D721Med (cell line): ENCODE measurements around the gene MBD3L2.

Experiments used
- DNase-seq: peaks from one replicate; pipeline ENCODE4 v3.0.0; 2011; ENCODE audit warnings: low spot score; ENCODE audit not compliant: insufficient read length
- FAIRE-seq: peaks from 2 replicates; lab custom pipeline; 2011; peaks lifted over from hg19 to GRCh38; lab: Jason Lieb, UNC
- TF ChIP-seq, protein P1 (sequence below): IDR thresholded peaks from 2 replicates; pipeline ENCODE4 v1.5.1; 2012; ENCODE audit warnings: mild to moderate bottlenecking, control low read depth; ENCODE audit not compliant: insufficient read depth; ENCODE audit errors: missing control alignments

MBD3L2 gene

DNA sequence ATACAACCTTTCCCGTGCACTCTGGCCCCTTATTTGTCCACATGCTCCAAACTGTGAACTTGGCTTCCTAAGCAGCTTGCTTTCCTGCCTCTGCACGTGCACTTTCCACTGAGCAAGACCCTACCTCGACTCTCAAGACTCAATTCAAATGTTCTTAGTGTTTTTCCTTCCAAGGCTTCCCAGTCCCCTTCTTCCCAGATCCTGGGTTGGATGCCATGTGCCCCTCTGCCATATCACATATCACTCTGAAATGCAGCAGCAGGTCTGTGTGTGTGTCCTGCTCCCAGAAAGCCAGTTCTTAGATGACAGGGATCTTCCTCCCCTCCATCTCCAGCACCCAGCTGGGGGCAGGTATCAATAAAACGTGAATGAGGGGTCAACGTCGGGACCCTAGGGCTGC, 23.4 kb downstream of the MBD3L2 start:
- no peak for DNase-seq
- TF ChIP-seq, protein P1, sequence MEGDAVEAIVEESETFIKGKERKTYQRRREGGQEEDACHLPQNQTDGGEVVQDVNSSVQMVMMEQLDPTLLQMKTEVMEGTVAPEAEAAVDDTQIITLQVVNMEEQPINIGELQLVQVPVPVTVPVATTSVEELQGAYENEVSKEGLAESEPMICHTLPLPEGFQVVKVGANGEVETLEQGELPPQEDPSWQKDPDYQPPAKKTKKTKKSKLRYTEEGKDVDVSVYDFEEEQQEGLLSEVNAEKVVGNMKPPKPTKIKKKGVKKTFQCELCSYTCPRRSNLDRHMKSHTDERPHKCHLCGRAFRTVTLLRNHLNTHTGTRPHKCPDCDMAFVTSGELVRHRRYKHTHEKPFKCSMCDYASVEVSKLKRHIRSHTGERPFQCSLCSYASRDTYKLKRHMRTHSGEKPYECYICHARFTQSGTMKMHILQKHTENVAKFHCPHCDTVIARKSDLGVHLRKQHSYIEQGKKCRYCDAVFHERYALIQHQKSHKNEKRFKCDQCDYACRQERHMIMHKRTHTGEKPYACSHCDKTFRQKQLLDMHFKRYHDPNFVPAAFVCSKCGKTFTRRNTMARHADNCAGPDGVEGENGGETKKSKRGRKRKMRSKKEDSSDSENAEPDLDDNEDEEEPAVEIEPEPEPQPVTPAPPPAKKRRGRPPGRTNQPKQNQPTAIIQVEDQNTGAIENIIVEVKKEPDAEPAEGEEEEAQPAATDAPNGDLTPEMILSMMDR: no peak
- FAIRE-seq: no peak

DNA sequence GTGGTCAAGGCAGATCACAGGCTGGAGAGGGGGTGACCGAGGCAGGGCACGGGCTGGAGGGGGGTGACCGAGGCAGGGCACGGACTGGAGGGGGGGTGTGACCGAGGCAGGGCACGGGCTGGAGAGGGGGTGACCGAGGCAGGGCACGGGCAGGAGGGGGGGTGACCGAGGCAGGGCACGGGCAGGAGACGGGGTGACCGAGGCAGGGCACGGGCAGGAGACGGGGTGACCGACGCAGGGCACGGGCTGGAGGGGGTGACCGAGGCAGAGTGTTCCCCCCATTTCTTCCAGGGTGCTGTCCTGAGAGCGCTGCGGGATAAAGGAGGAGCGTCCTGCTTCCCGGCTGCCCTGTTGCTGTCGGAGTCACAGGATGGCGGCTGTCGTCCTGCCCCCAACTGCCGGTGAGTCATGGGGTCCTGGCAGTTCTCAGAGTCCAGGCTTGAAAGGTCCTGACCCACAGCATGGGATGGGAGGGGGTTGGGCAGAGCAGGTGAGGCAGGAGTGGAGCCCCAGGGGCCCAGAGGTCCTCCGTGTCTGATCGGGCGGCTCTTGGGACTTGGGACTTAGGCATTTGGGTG, 25.7 kb downstream of the MBD3L2 start:
- no peak for FAIRE-seq
- no peak for DNase-seq
- TF ChIP-seq, protein P1: no peak

DNA sequence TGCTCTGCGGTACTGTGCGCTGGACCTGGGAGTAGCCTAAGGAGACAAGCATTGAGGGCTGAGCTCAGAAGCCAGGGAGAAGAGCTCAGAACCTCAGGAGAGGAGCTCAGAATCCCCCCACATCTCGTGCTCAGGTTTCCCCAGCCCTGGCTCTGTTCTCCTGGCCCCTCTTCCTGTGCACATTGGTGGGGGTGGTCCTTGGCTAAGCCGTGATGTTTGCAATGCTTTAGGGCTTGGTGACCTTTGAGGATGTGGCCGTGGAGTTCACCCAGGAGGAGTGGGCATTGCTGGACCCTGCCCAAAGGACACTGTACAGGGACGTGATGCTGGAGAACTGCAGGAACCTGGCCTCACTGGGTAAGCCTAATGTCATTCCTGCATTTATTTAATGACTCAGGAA, 27.0 kb downstream of the MBD3L2 start:
- TF ChIP-seq, protein P1: no peak
- FAIRE-seq (no peak), DNase-seq (no peak)

DNA sequence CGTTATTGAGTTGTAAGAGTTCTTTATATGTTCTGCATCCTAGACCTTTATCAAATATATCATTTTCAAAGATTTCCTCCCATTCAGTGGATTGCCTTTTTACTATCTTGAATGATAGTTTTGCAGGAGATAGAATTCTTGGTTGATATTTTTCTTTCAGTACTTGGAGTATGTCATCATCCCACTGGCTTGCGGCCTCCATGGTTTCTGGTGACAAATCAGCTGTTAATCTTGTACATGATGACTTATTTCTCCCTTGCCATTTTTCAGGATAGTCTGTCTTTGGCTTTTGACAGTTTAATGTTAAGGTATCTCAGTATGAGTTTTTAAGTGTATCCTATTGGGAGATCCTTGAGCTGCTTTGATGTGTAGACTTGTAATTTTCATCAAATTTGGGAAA, 28.9 kb downstream of the MBD3L2 start:
- DNase-seq: no peak
- FAIRE-seq: no peak
- TF ChIP-seq, protein P1: no peak

DNA sequence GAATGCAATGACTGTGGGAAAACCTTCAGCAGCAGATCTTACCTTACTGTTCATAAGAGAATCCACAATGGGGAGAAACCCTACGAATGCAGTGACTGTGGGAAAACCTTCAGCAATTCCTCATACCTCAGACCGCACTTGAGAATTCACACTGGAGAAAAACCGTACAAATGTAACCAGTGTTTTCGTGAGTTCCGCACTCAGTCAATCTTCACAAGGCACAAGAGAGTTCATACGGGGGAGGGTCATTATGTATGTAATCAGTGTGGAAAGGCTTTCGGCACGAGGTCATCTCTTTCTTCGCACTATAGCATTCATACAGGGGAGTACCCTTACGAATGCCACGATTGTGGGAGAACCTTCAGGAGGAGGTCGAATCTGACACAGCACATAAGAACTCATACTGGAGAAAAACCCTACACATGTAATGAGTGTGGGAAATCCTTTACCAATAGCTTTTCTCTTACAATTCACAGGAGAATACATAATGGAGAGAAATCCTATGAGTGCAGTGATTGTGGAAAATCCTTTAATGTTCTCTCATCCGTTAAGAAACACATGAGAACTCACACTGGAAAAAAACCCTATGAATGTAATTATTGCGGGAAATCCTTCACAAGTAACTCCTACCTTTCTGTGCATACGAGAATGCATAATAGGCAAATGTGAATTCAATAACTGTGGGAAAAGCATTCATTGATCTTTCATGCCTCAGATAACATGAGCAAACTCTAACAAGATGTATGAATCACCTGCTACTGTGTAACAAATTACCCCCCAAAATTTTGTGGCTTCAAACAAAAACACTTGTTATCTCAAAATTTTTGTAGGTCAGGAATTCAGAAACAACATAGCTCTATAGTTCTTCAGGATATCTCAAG, 34.2 kb downstream of the MBD3L2 start:
- FAIRE-seq (no peak), DNase-seq (no peak)

DNA sequence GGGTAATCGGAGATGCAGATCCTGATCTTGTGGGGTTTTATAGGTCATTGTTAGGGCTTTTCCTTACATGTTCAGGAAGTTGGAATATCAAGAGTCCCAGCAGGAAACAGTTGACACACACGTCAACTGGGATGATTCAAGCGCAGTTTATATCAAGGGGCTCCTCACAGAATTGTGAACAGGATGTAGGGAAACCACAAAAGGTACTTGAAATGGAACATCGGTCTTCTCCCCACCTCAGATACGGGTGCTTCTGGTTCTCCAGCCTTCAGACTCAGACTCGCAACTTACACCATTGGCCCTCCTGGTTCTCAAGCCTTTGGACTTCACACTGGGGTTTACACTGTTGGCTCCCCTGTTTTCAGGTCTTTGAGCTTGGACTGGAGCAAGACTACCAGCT, 39.9 kb downstream of the MBD3L2 start:
- DNase-seq (no peak), FAIRE-seq (no peak)
- TF ChIP-seq, protein P1: no peak

More for the DNA sequence above, 34.2 kb downstream of the MBD3L2 start:
- TF ChIP-seq, protein P1: no peak

DNA sequence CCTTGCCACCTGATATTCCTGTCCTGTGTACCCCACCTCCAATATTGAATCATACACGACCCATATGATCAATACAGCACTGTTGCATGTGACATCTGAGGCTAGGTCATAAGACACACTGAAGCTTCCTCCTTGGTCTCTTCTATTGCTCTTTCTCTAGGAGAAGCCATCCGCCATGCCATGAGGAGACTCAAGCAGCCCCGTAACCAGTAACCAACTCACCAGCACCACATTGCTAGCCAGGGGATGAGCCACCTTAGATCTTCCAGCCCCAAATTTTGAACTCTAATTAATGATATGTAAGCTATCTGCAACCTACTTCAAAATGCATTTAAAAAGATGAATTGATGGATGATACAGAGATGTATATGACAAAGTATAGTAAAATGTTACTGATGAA, 49.0 kb downstream of the MBD3L2 start:
- FAIRE-seq (no peak), DNase-seq (no peak)
- TF ChIP-seq, protein P1: no peak
